Measurements from ENCODE around the gene IGF2BP2. TPM values are rescaled to one million over a fixed set of nuclear protein-coding genes. Genes with fewer than 3 reads are reported as not detected.

Gene IGF2BP2
- total RNA-seq, 1 experiment from 2014 or later, result 97.8 TPM

- H3K27ac ChIP-seq (ENCODE audit: low read length), result no peak overlapping the region
- no peak overlapping the region for H3K4me3 ChIP-seq (ENCODE audit: low read depth in 2 of 2, low read length in 2 of 2)
- ChIA-PET CTCF (interaction anchor here (0.6 kb wide), 1 partner anchor 52 kb away, joined by 3 read pairs; no protein-coding TSS in a partner anchor), POLR2A (interaction anchor here (0.6 kb wide), 1 partner anchor 81 kb away, joined by 4 read pairs; no protein-coding TSS in a partner anchor)
- H3K36me3 ChIP-seq (ENCODE audit: control insufficient read depth, insufficient read depth, low read length), result no peaks in the 10 kb centered on the region
- ATAC-seq (no peak), DNase-seq (ENCODE audit: low read depth, low spot score) (no peak)
- H3K4me1 ChIP-seq (ENCODE audit: control insufficient read depth, insufficient read depth, low read length), result peaks cover 45% of the 10 kb centered on the region
- BruUV-seq (replicated peaks), result no TSS peak
- in situ Hi-C loops (cut with HindIII; ENCODE audit: low pct_unique_long_range_greater_than_20kb, low sequenced_read_pairs) (no loop called here), intact Hi-C loops (cut with micrococcal nuclease; ENCODE audit: unreplicated experiment) (no loop called here)
- H3K9me3 ChIP-seq (ENCODE audit: control insufficient read depth, insufficient read depth, low read depth, low read length), result no peaks in the 10 kb centered on the region
- no peaks in the 10 kb centered on the region for H3K27me3 ChIP-seq (ENCODE audit: control insufficient read depth, insufficient read depth, low read length)
- TF ChIP-seq, protein P1, sequence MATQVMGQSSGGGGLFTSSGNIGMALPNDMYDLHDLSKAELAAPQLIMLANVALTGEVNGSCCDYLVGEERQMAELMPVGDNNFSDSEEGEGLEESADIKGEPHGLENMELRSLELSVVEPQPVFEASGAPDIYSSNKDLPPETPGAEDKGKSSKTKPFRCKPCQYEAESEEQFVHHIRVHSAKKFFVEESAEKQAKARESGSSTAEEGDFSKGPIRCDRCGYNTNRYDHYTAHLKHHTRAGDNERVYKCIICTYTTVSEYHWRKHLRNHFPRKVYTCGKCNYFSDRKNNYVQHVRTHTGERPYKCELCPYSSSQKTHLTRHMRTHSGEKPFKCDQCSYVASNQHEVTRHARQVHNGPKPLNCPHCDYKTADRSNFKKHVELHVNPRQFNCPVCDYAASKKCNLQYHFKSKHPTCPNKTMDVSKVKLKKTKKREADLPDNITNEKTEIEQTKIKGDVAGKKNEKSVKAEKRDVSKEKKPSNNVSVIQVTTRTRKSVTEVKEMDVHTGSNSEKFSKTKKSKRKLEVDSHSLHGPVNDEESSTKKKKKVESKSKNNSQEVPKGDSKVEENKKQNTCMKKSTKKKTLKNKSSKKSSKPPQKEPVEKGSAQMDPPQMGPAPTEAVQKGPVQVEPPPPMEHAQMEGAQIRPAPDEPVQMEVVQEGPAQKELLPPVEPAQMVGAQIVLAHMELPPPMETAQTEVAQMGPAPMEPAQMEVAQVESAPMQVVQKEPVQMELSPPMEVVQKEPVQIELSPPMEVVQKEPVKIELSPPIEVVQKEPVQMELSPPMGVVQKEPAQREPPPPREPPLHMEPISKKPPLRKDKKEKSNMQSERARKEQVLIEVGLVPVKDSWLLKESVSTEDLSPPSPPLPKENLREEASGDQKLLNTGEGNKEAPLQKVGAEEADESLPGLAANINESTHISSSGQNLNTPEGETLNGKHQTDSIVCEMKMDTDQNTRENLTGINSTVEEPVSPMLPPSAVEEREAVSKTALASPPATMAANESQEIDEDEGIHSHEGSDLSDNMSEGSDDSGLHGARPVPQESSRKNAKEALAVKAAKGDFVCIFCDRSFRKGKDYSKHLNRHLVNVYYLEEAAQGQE (IDR thresholded peaks at IDR 0.05; ENCODE audit: insufficient read depth in 1 of 2, low read depth in 2 of 2, low read length in 1 of 2), result no peak
These were observed 59.9 kb downstream of the IGF2BP2 start for GRCh38 chr3:185764980-185765370.

- H3K4me3 ChIP-seq (ENCODE audit: low read depth in 2 of 2, low read length in 2 of 2), result no peak overlapping the region
- ATAC-seq (0 out of 2 replicates have a peak, but pooled peaks have one; percentile 52), DNase-seq (ENCODE audit: low read depth, low spot score) (no peak)
- no peaks in the 10 kb centered on the region for H3K9me3 ChIP-seq (ENCODE audit: control insufficient read depth, insufficient read depth, low read depth, low read length)
- BruUV-seq (replicated peaks), result no TSS peak
- no peaks in the 10 kb centered on the region for H3K36me3 ChIP-seq (ENCODE audit: control insufficient read depth, insufficient read depth, low read length)
- H3K27ac ChIP-seq (ENCODE audit: low read length), result peak overlapping the region; percentile 20; the same call in 1 of the 2 replicates
- H3K4me1 ChIP-seq (ENCODE audit: control insufficient read depth, insufficient read depth, low read length), result peaks cover 50% of the 10 kb centered on the region
- in situ Hi-C loops (cut with HindIII; ENCODE audit: low pct_unique_long_range_greater_than_20kb, low sequenced_read_pairs), result no loop called here
- CTCF ChIA-PET, result interaction anchor here (0.5 to 0.6 kb wide), 2 partner anchors 46 to 52 kb away, joined by 3 to 6 read pairs; no protein-coding TSS in a partner anchor
- POLR2A ChIA-PET, result interaction anchor here (0.5 kb wide), 1 partner anchor 124 kb away, joined by 3 read pairs; no protein-coding TSS in a partner anchor
- no peaks in the 10 kb centered on the region for H3K27me3 ChIP-seq (ENCODE audit: control insufficient read depth, insufficient read depth, low read length)
- intact Hi-C loops (cut with micrococcal nuclease; ENCODE audit: unreplicated experiment), result no loop called here
- TF ChIP-seq, protein P1 (IDR thresholded peaks at IDR 0.05; ENCODE audit: insufficient read depth in 1 of 2, low read depth in 2 of 2, low read length in 1 of 2), result no peak
- no peak for TF ChIP-seq CTCF (IDR thresholded peaks at IDR 0.05)
- TF ChIP-seq SIN3A (IDR thresholded peaks at IDR 0.05; ENCODE audit: borderline replicate concordance, insufficient read depth, low read depth, low read length), result no peak
- no peak for TF ChIP-seq POLR2AphosphoS5 (IDR thresholded peaks at IDR 0.05; ENCODE audit: low read depth, low read length)
- no peak for TF ChIP-seq TCF7L2 (IDR thresholded peaks at IDR 0.05; ENCODE audit: low read depth, low read length)
These were observed 60.5 kb downstream of the IGF2BP2 start for GRCh38 chr3:185764163-185764979.
